Subcutaneous preadipocyte (primary cell): ENCODE results near the gene RSL1D1. TPM values are rescaled to one million over a fixed set of nuclear protein-coding genes. Genes with fewer than 3 reads are reported as not detected.

Source experiments
- total RNA-seq: library from RNA; depleted of rRNA; stranded (reverse); fragments of >200 nt; gene quantifications from 2 replicates; pipeline ENCODE4 v1.2.3, GENCODE V29; 2012

RSL1D1 gene
- total RNA-seq = 167 and 171 TPM in 2 replicates

DNA sequence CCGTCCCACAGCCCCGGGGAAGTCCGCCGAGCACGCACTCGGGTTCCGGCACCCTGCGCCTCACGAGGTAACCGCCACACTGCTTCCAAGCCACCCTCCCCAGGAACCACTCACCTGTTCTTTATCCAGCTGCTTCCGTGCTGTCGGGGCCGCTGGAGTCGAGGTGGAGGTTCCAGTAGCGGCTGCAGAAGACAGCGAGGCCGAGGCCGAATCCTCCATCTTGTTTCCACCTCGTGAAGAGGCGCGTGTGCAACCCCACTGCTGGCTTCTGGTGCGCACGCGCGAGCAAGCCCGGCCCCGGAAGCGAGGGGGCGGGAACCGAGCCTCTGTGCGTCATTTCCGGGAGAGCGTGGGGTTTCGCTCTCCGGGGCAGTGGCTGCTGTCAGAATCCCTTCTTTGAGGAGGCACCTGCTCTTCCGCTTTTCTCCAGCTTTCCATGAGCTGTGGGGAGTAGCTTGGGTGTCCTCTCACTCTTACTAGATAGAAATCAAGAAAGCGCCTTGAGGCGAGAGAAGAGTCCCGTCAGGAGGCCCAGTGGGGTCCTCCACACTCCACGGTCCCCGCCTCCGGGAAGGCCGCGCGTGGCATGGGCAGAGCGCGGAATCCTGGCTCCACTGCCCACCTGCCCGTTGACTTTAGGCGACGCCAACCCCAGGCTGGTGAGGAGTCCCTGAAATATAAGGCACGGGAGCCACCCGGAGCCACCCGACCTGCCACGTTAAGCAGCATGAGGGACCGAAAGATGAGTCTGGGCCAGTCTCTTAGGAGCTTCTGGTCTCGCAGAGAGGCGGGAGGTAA lies at the start of gene RSL1D1:
RSL1D1 (minus strand) TSS at position 249 of the 798 bp plus-strand sequence; CDS start at position 219, 30 bp downstream.

GRCh38 chr16:11797166-11797956 lies 54.0 kb downstream of the RSL1D1 start, which contains the start of gene ZC3H7A:
Gene ZC3H7A, minus strand, starts transcription at chr16:11797258. Its CDS starts 14,904 bp downstream, at chr16:11782354.

Other genes starting within 250 kb of the RSL1D1 start
- 11.4 and 15.1 TPM in 2 replicates for gene SNN, start 183.1 kb downstream of the RSL1D1 start, total RNA-seq
- gene TXNDC11, start 108.7 kb downstream of the RSL1D1 start, total RNA-seq = 20.6 and 33.6 TPM in 2 replicates
- gene ZC3H7A, start 54.3 kb downstream of the RSL1D1 start, total RNA-seq = 27.2 and 35.0 TPM in 2 replicates
- gene GSPT1, start 64.4 kb upstream of the RSL1D1 start, total RNA-seq = 118 and 173 TPM in 2 replicates
- 3.7 and 5.1 TPM in 2 replicates for gene NPIPB2, start 90.5 kb upstream of the RSL1D1 start, total RNA-seq
- gene TNFRSF17, start 113.7 kb upstream of the RSL1D1 start, total RNA-seq = not detected in 2 replicates
- 32.6 and 36.0 TPM in 2 replicates for gene SNX29, start 125.2 kb upstream of the RSL1D1 start, total RNA-seq